ENCODE data around the gene DYRK1A.

DNA sequence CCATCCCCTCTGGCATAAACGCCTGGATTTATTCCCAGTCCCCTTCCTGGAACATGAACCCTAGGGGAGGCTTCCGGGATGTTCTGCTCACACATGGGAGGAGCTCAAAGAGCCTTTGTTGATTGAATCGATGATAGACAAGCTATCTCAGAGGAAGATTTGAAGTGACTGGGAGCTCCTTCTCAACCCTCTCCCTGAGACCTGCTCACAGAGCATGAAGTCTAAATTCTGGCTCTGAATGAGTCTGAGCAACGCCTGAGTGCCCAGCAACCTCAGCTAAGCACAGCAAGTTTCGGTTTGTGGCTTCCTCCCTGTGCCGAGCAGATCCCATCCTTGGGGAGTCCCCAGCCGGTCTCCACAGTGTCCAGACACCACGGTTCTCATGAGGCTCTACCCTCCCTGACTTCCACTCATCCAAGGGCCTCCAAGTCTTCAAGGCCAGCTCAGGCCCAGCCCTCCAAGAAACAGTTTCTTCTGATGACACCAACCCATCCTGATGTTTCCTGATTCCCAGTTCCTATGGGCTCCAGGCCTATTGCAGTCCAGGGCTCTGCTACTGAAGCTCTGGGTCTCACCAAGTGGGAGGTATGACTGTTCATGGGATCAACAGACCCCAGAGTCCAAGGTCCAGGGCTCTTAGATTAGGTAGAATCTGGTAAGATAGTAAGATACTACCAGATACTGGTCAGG is 190.8 kb downstream of the DYRK1A start:
- TF ChIP-seq, protein P1, sequence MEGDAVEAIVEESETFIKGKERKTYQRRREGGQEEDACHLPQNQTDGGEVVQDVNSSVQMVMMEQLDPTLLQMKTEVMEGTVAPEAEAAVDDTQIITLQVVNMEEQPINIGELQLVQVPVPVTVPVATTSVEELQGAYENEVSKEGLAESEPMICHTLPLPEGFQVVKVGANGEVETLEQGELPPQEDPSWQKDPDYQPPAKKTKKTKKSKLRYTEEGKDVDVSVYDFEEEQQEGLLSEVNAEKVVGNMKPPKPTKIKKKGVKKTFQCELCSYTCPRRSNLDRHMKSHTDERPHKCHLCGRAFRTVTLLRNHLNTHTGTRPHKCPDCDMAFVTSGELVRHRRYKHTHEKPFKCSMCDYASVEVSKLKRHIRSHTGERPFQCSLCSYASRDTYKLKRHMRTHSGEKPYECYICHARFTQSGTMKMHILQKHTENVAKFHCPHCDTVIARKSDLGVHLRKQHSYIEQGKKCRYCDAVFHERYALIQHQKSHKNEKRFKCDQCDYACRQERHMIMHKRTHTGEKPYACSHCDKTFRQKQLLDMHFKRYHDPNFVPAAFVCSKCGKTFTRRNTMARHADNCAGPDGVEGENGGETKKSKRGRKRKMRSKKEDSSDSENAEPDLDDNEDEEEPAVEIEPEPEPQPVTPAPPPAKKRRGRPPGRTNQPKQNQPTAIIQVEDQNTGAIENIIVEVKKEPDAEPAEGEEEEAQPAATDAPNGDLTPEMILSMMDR (IDR thresholded peaks at IDR 0.05; ENCODE audit: insufficient read depth, low read length, poor library complexity, severe bottlenecking), result no peak
- TF ChIP-seq EZH2phosphoT487 (conservative IDR thresholded peaks at IDR 0.05; ENCODE audit: low read length), result no peak
